HPDE6-E6E7 (cell line): Measurements from ENCODE around the gene FKBP2.

Source experiments
- DNase-seq: peaks from one replicate; pipeline ENCODE4 v3.0.0; 2011; ENCODE audit warnings: missing footprints; ENCODE audit errors: extremely low spot score

The FKBP2 gene

GRCh38 chr11:64284048-64284961 lies 43.4 kb downstream of the FKBP2 start, which contains the start of gene BAD:
Gene BAD (minus strand): TSS chr11:64284665. CDS start chr11:64284368, 297 bp downstream.
- peak; percentile 98 for DNase-seq

GRCh38 chr11:64284962-64285884 lies 44.3 kb downstream of the FKBP2 start, which contains the start of gene GPR137:
Gene GPR137 (plus strand): TSS chr11:64285848. CDS start chr11:64286525, 677 bp downstream.
- peak; percentile 72 for DNase-seq

- no peak for DNase-seq
These were observed 45.2 kb downstream of the FKBP2 start for GRCh38 chr11:64285885-64286800.

GRCh38 chr11:64286801-64287159 lies 45.9 kb downstream of the FKBP2 start:
- DNase-seq = no peak

GRCh38 chr11:64287676-64288352 lies 46.9 kb downstream of the FKBP2 start:
- DNase-seq = no peak

- no peak for DNase-seq
These were observed 47.5 kb downstream of the FKBP2 start for GRCh38 chr11:64288353-64288750.

GRCh38 chr11:64289002-64289564 lies 48.2 kb downstream of the FKBP2 start:
- DNase-seq = no peak

GRCh38 chr11:64290352-64291261 lies 49.7 kb downstream of the FKBP2 start:
- no peak for DNase-seq

- no peak for DNase-seq
These were observed 50.4 kb downstream of the FKBP2 start, which contains the start of gene KCNK4 for GRCh38 chr11:64291262-64291751. Gene KCNK4 (plus strand): TSS chr11:64291302. CDS start chr11:64293019, 1,717 bp downstream.

- no peak for DNase-seq
These were observed 51.0 kb downstream of the FKBP2 start for GRCh38 chr11:64291752-64292459.

GRCh38 chr11:64292460-64293254 lies 51.8 kb downstream of the FKBP2 start:
- no peak for DNase-seq
